GM21390 (cell line): ENCODE results near the gene MEOX1.

Experiments
- ATAC-seq: cut with Tn5 transposase; IDR thresholded peaks from one replicate; pipeline ENCODE4 v1.9.1; 2021; ENCODE audit not compliant: unreplicated experiment

Gene MEOX1

GRCh38 chr17:43597624-43598356 is 63.9 kb downstream of the MEOX1 start:
- no peak for ATAC-seq

- ATAC-seq: no peak
Observed at GRCh38 chr17:43595466-43595865, 66.3 kb downstream of the MEOX1 start.

GRCh38 chr17:43591779-43592562 is 69.8 kb downstream of the MEOX1 start:
- no peak for ATAC-seq

- no peak for ATAC-seq
Observed at GRCh38 chr17:43591001-43591400, 70.7 kb downstream of the MEOX1 start.
